Activated CD8-positive, alpha-beta memory T cell treated with anti-CD3 and anti-CD28 coated beads, Interleukin-2, amount 50 U/mL, for 48 hours (primary cell): ENCODE measurements around the gene KLRC3.
A peak's percentile ranks its signal among the peaks of the same experiment; 100 is the strongest.
"Not testable (repeated sequence)": the region's sequence is repeated elsewhere in the genome, so short reads cannot be mapped to it uniquely, and the experiment has no call there.

Experiments
- DNase-seq: peaks from one replicate; pipeline ENCODE4 v3.0.0-alpha.2; 2020

KLRC3 gene

GRCh38 chr12:10398168-10398567, 22.2 kb downstream of the KLRC3 start:
- no peak for DNase-seq

- no peak for DNase-seq
These were observed 23.1 kb downstream of the KLRC3 start for GRCh38 chr12:10397296-10397695.

- not testable (repeated sequence) for DNase-seq
These were observed 24.2 kb downstream of the KLRC3 start for GRCh38 chr12:10396176-10396575.

GRCh38 chr12:10395390-10395998, 24.9 kb downstream of the KLRC3 start:
- peak; percentile 57 for DNase-seq

GRCh38 chr12:10394531-10395152, 25.8 kb downstream of the KLRC3 start:
- peak; percentile 69 for DNase-seq

GRCh38 chr12:10393291-10393690, 27.1 kb downstream of the KLRC3 start:
- no peak for DNase-seq

- peak; percentile 61 for DNase-seq
These were observed 27.9 kb downstream of the KLRC3 start for GRCh38 chr12:10392394-10392930.

- DNase-seq: peak; percentile 53
These were observed 29.4 kb downstream of the KLRC3 start for GRCh38 chr12:10390991-10391390.

- no peak for DNase-seq
These were observed 30.5 kb downstream of the KLRC3 start, which contains the start of gene KLRK1 for GRCh38 chr12:10389904-10390303. KLRK1 (minus strand) TSS chr12:10390041; CDS start chr12:10388810, 1,231 bp downstream.

GRCh38 chr12:10388624-10389413, 31.6 kb downstream of the KLRC3 start:
- DNase-seq: no peak

- peak; percentile 55 for DNase-seq
These were observed 32.9 kb downstream of the KLRC3 start for GRCh38 chr12:10387498-10387897.

GRCh38 chr12:10386857-10387256, 33.5 kb downstream of the KLRC3 start:
- no peak for DNase-seq

- DNase-seq: no peak
These were observed 35.2 kb downstream of the KLRC3 start for GRCh38 chr12:10385166-10385613.

GRCh38 chr12:10384191-10384590, 36.2 kb downstream of the KLRC3 start:
- no peak for DNase-seq

- peak; percentile 56 for DNase-seq
These were observed 38.3 kb downstream of the KLRC3 start for GRCh38 chr12:10381928-10382628.

GRCh38 chr12:10378737-10379136, 41.7 kb downstream of the KLRC3 start:
- peak; percentile 64 for DNase-seq

- no peak for DNase-seq
These were observed 45.8 kb downstream of the KLRC3 start for GRCh38 chr12:10374624-10375018.

- no peak for DNase-seq
These were observed 47.8 kb downstream of the KLRC3 start for GRCh38 chr12:10372559-10372958.

- not testable (repeated sequence) for DNase-seq
These were observed 48.4 kb downstream of the KLRC3 start for GRCh38 chr12:10371893-10372535.

GRCh38 chr12:10369557-10370415, 50.6 kb downstream of the KLRC3 start:
- peak; percentile 58 for DNase-seq
